GM18873 (cell line): Measurements from ENCODE around the gene CNTNAP2.
"Not testable (repeated sequence)": the region's sequence is repeated elsewhere in the genome, so short reads cannot be mapped to it uniquely, and the experiment has no call there.

Source experiments
- ATAC-seq: cut with Tn5 transposase; IDR thresholded peaks from one replicate; pipeline ENCODE4 v1.9.1; 2021; ENCODE audit warnings: mild to moderate bottlenecking, moderate library complexity, moderate number of reproducible peaks; ENCODE audit not compliant: unreplicated experiment, low FRiP score

Gene CNTNAP2

GRCh38 chr7:147569116-147569913 is 1452.7 kb downstream of the CNTNAP2 start:
- ATAC-seq = no peak

GRCh38 chr7:147570390-147570789 is 1453.8 kb downstream of the CNTNAP2 start:
- no peak for ATAC-seq

- ATAC-seq = no peak
Measured at GRCh38 chr7:147571436-147572185, 1455.0 kb downstream of the CNTNAP2 start.

GRCh38 chr7:147578196-147578595 is 1461.6 kb downstream of the CNTNAP2 start:
- ATAC-seq = no peak

GRCh38 chr7:147579148-147579547 is 1462.5 kb downstream of the CNTNAP2 start:
- ATAC-seq = no peak

GRCh38 chr7:147584771-147585193 is 1468.2 kb downstream of the CNTNAP2 start:
- ATAC-seq = no peak

GRCh38 chr7:147586110-147586509 is 1469.5 kb downstream of the CNTNAP2 start:
- no peak for ATAC-seq

GRCh38 chr7:147586526-147586925 is 1469.9 kb downstream of the CNTNAP2 start:
- no peak for ATAC-seq

GRCh38 chr7:147593271-147594057 is 1476.9 kb downstream of the CNTNAP2 start:
- no peak for ATAC-seq

- ATAC-seq = no peak
Measured at GRCh38 chr7:147595042-147595441, 1478.4 kb downstream of the CNTNAP2 start.

GRCh38 chr7:147598687-147599086 is 1482.1 kb downstream of the CNTNAP2 start:
- ATAC-seq = not testable (repeated sequence)

- ATAC-seq = no peak
Measured at GRCh38 chr7:147605323-147605722, 1488.7 kb downstream of the CNTNAP2 start.

GRCh38 chr7:147607157-147607800 is 1490.7 kb downstream of the CNTNAP2 start:
- no peak for ATAC-seq

- ATAC-seq = no peak
Measured at GRCh38 chr7:147611431-147611830, 1494.8 kb downstream of the CNTNAP2 start.

- no peak for ATAC-seq
Measured at GRCh38 chr7:147635288-147635687, 1518.7 kb downstream of the CNTNAP2 start.

GRCh38 chr7:147636553-147636952 is 1520.0 kb downstream of the CNTNAP2 start:
- ATAC-seq = no peak

GRCh38 chr7:147638566-147638965 is 1522.0 kb downstream of the CNTNAP2 start:
- no peak for ATAC-seq

- ATAC-seq = no peak
Measured at GRCh38 chr7:147639037-147639436, 1522.4 kb downstream of the CNTNAP2 start.

GRCh38 chr7:147639751-147640150 is 1523.2 kb downstream of the CNTNAP2 start:
- no peak for ATAC-seq

- no peak for ATAC-seq
Measured at GRCh38 chr7:147640821-147641220, 1524.2 kb downstream of the CNTNAP2 start.
